Activated T-cell treated with anti-CD3 and anti-CD28 coated beads, Interleukin-2, amount 50 U/mL, for 72 hours (primary cell): ENCODE measurements around the gene RGS4. TPM values are rescaled to one million over a fixed set of nuclear protein-coding genes. Genes with fewer than 3 reads are reported as not detected.

Source experiments
- total RNA-seq, 2 donors: library from RNA; stranded (reverse); gene quantifications; one replicate each; pipeline ENCODE4 v1.2.3, GENCODE V29; 2022

The RGS4 gene
- total RNA-seq, 2 donors from 2014 or later: not detected

Other genes starting within 250 kb of the RGS4 start
- gene CCDC190, start 208.2 kb upstream of the RGS4 start, total RNA-seq: not detected
- 1 to 10 TPM; 5.3 to 8.4 TPM for gene RGS5, start 133.6 kb downstream of the RGS4 start, total RNA-seq